Measurements from ENCODE around the gene MAPKAP1. TPM values are rescaled to one million over a fixed set of nuclear protein-coding genes. Genes with fewer than 3 reads are reported as not detected.

MAPKAP1 gene
- total and polyA plus RNA-seq, 2 of the 13 experiments (the other 11 are each of a cell fraction or from before 2014, with no cell fraction given) = 45.0 to 64.3 TPM

- peak; percentile 94 for TF ChIP-seq ZNF547 (CRISPR knock-in tag; IDR thresholded peaks at IDR 0.05)
- peak; percentile 30; the same call in 1 of the 3 replicates for TF ChIP-seq MXI1 (IDR thresholded peaks at IDR 0.05; ENCODE audit: borderline replicate concordance, low read depth, low read length)
- TF ChIP-seq NBN (conservative IDR thresholded peaks at IDR 0.05) = no peak
- TF ChIP-seq DR1 (CRISPR knock-in tag; IDR thresholded peaks at IDR 0.05) = peak; percentile 74; the same call in 1 of the 2 replicates
- no peak for TF ChIP-seq PCBP2 (optimal IDR thresholded peaks at IDR 0.05; ENCODE audit: low read depth, low read length, poor library complexity, severe bottlenecking)
- peak; percentile 98 for TF ChIP-seq ZNF552 (CRISPR knock-in tag; IDR thresholded peaks at IDR 0.05; ENCODE audit: borderline replicate concordance)
- TF ChIP-seq ZNF556 (CRISPR knock-in tag; IDR thresholded peaks at IDR 0.05; ENCODE audit: borderline replicate concordance) = peak; percentile 77; the same call in 1 of the 2 replicates
- peak; percentile 58 for TF ChIP-seq RARA (CRISPR knock-in tag; IDR thresholded peaks at IDR 0.05)
- TF ChIP-seq NFIB (CRISPR knock-in tag; IDR thresholded peaks at IDR 0.05; ENCODE audit: borderline replicate concordance) = no peak
- no peak for TF ChIP-seq ZBTB21 (CRISPR knock-in tag; IDR thresholded peaks at IDR 0.05)
- peak; percentile 98 for TF ChIP-seq ZNF766 (CRISPR knock-in tag; IDR thresholded peaks at IDR 0.05; ENCODE audit: borderline replicate concordance)
- TF ChIP-seq POLR2A (IDR thresholded peaks at IDR 0.05; ENCODE audit: insufficient read depth in 1 of 2, low read depth in 2 of 2, low read length in 2 of 2) = peak in 1 of 2 experiments; percentile 57; a peak in 2 of 4 replicates
- TF ChIP-seq ZNF232 (CRISPR knock-in tag; IDR thresholded peaks at IDR 0.05; ENCODE audit: borderline replicate concordance) = peak; percentile 98
- no peak for TF ChIP-seq NFRKB (IDR thresholded peaks at IDR 0.05)
- TF ChIP-seq ZHX2 (IDR thresholded peaks at IDR 0.05; ENCODE audit: low read depth) = no peak
- TF ChIP-seq ZHX2 (CRISPR knock-in tag; IDR thresholded peaks at IDR 0.05; ENCODE audit: borderline replicate concordance) = peak; percentile 95
- TF ChIP-seq ZNF329 (CRISPR knock-in tag; IDR thresholded peaks at IDR 0.05; ENCODE audit: low read depth) = peak; percentile 91
- TF ChIP-seq PBX3 (CRISPR knock-in tag; IDR thresholded peaks at IDR 0.05; ENCODE audit: borderline replicate concordance) = peak; percentile 86; the same call in 1 of the 2 replicates
- peak; percentile 95 for TF ChIP-seq ZNF841 (CRISPR knock-in tag; IDR thresholded peaks at IDR 0.05; ENCODE audit: borderline replicate concordance)
Measured at GRCh38 chr9:125746017-125746773, 39.2 kb upstream of the MAPKAP1 start (continued).

All from HepG2 (cell line).